CD4-positive, alpha-beta T cell treated with Interleukin-15 for 1 hour (primary cell): ENCODE results near the gene GNAS-AS1.

ENCODE experiments used
- DNase-seq: peaks from one replicate; pipeline ENCODE4 v3.0.0-alpha.2; 2020

The GNAS-AS1 gene

DNA sequence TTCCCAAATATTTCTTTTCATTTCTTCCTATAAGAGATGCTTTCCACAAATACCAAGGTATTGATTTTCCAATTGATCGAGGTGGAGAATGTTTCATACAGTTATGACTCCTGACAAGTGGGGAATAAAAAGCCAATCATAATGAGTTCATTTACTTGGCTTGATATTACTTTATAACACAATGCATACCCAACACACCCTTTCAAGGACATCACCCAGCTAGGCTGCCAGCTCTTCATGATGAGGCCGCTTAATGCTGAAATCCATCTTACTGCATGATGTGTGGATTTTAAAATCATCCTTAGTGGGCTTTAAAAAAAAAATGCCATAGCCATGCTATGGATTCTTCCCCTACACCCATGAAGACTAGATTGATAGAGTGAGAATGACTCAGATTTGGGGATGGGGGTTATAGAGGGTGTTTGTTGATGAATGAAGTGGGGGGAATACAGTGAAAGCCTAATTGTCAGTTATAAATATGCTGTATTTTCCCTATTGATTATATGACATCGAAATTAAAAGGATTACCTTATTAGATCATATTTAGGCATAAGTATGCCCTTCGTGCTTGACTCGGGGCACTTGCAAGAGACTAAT, 75.9 kb downstream of the GNAS-AS1 start:
- no peak for DNase-seq

DNA sequence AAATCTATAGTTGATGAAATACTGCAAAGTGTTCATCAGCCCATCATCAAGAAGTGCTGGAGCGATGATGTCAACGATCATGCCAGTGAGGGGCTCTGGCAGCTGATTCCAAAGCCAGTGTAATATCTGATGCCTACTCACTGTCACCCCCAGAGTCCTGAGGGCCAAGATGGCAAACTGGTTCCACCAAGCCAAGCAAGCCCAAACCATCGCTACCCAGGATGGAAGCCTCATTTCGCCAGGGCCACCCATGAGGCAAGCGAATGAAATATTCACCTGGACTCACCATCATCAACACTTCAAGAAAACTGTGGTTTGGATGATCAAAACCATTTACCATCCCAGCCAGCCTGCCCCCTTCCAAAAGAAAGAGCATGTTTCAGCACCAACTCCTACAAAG, 76.5 kb downstream of the GNAS-AS1 start:
- no peak for DNase-seq

DNA sequence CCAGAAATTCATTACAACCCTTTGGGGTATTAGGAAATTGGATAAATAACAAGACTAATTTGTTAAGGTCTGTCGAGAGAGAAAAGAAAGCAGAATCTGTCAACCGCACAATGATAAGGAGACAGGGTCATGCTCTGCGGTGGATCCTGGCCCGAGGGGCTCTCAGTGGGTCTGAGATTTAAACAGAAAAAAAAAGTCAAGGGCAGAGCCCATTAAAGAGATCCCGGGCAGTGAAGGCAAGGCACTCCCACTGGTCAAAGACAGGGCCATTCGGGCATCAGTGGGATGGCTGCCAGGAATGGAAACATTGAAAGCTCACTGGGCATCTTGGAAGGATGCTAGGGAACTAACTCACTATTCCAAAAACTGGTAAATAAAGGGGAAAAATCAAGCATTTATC, 77.9 kb downstream of the GNAS-AS1 start:
- DNase-seq: no peak
